NB4 (cell line): ENCODE results near the gene SYNM.

ENCODE experiments used
- MYC ChIP-seq: IDR thresholded peaks from 2 replicates; pipeline ENCODE4 v1.6.1; 2011; ENCODE audit warnings: low read depth, low read length
- POLR2A ChIP-seq: IDR thresholded peaks from 2 replicates; pipeline ENCODE4 v1.6.1; 2011; ENCODE audit warnings: mild to moderate bottlenecking; ENCODE audit not compliant: insufficient read length; ENCODE audit errors: extremely low read depth
- TF ChIP-seq, protein P1 (sequence below): IDR thresholded peaks from one replicate; pipeline ENCODE4 v1.5.1; 2012; ENCODE audit warnings: low read depth, low read length
- TF ChIP-seq, protein P2 (sequence below): IDR thresholded peaks from 2 replicates; pipeline ENCODE4 v1.6.1; 2011; ENCODE audit warnings: low read depth, low read length

DNA sequence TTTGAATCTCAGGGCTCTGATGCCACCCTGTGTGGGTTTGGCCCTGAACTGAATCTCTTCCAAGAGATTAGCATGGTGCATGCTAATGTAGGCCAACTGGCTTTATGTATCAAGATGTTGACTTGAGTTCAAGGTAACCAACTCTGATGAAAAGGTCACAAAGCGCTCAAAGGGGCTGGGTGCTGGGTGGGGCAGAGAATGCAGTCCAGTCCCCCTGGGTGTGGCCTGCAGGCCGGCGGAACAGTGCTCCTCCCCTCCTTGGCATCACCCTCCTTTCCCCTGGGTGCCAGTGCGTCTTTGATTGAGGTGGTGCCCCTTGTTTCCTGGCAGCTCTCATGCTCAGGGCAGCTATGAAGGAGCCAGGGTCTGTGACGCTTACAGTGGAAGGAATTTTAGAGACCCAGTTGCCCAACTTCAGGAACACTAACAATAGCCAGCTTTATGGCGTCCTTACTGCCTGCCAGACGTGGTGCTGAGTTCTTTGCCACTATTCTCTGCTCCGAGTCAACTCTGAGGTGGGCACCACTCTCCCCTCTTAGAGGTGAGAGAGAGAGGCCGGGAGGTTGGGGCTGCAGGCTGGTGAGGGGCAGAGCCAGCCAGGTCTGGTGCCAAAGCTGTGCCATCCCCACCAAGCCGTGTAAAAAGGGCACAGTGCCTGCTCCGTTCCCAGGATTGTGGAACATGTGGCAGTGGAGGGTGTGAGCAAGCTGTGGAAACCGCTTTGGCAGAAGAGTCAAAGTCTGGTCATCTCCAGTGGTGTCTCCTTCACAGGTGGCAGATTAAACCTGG lies 9.8 kb downstream of the SYNM start:
- TF ChIP-seq, protein P1, sequence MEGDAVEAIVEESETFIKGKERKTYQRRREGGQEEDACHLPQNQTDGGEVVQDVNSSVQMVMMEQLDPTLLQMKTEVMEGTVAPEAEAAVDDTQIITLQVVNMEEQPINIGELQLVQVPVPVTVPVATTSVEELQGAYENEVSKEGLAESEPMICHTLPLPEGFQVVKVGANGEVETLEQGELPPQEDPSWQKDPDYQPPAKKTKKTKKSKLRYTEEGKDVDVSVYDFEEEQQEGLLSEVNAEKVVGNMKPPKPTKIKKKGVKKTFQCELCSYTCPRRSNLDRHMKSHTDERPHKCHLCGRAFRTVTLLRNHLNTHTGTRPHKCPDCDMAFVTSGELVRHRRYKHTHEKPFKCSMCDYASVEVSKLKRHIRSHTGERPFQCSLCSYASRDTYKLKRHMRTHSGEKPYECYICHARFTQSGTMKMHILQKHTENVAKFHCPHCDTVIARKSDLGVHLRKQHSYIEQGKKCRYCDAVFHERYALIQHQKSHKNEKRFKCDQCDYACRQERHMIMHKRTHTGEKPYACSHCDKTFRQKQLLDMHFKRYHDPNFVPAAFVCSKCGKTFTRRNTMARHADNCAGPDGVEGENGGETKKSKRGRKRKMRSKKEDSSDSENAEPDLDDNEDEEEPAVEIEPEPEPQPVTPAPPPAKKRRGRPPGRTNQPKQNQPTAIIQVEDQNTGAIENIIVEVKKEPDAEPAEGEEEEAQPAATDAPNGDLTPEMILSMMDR = no peak
- TF ChIP-seq POLR2A (no peak), MYC (no peak)
- TF ChIP-seq, protein P2, sequence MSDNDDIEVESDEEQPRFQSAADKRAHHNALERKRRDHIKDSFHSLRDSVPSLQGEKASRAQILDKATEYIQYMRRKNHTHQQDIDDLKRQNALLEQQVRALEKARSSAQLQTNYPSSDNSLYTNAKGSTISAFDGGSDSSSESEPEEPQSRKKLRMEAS = no peak
